H1 (cell line): ENCODE results near the gene SLC7A14. TPM values are rescaled to one million over a fixed set of nuclear protein-coding genes. Genes with fewer than 3 reads are reported as not detected.
A peak's percentile ranks its signal among the peaks of the same experiment; 100 is the strongest.

Experiments used
- CTCF ChIA-PET: fragments of 300-600 bp; sonication (Branson Sonifier 250); formaldehyde crosslinking; loops from one replicate; lab custom pipeline; 2021; ENCODE audit not compliant: partially characterized antibody; lab: Charles Lee
- POLR2A ChIA-PET: fragments of 300-600 bp; sonication (Branson Sonifier 250); formaldehyde crosslinking; loops from one replicate; lab custom pipeline; 2021; ENCODE audit warnings: inconsistent platforms; ENCODE audit not compliant: partially characterized antibody; lab: Charles Lee
- DNase-seq, 2 experiments: peaks; one replicate each; pipeline versions ENCODE4 v3.0.0 to v3.0.0-alpha.2; 2010 to 2022; ENCODE audit warnings: low spot score in 2 of 2, low read depth in 1 of 2, mixed read lengths in 1 of 2
- FAIRE-seq: peaks from 2 replicates; lab custom pipeline; 2011; peaks lifted over from hg19 to GRCh38; lab: Jason Lieb, UNC
- H2AFZ ChIP-seq: 2 replicates; pipeline ENCODE4 v1.8.1; 2012; ENCODE audit warnings: low read length, inconsistent platforms
- H2AK5ac ChIP-seq: 2 replicates; pipeline ENCODE4 v1.6.1; 2013; ENCODE audit warnings: low read depth, low read length
- H2BK120ac ChIP-seq: replicated peaks from 2 replicates; pipeline ENCODE3; 2013; ENCODE audit warnings: low read depth, low read length, inconsistent platforms
- H2BK12ac ChIP-seq: 2 replicates; pipeline ENCODE4 v1.6.1; 2013; ENCODE audit warnings: low read depth, low read length
- H2BK15ac ChIP-seq: 2 replicates; pipeline ENCODE4 v1.6.1; 2013; ENCODE audit warnings: low read length
- H2BK20ac ChIP-seq: 2 replicates; pipeline ENCODE4 v1.6.1; 2013; ENCODE audit warnings: low read length
- H2BK5ac ChIP-seq: 2 replicates; pipeline ENCODE4 v1.6.1; 2013; ENCODE audit warnings: low read depth, low read length
- H3K14ac ChIP-seq: 2 replicates; pipeline ENCODE4 v1.6.1; 2013; ENCODE audit warnings: inconsistent platforms; ENCODE audit not compliant: insufficient read length
- H3K18ac ChIP-seq: 2 replicates; pipeline ENCODE4 v1.6.1; 2013; ENCODE audit warnings: low read length; ENCODE audit errors: extremely low read depth
- H3K23ac ChIP-seq: 2 replicates; pipeline ENCODE4 v1.6.1; 2013; ENCODE audit warnings: inconsistent platforms; ENCODE audit not compliant: insufficient read length
- H3K23me2 ChIP-seq: 2 replicates; pipeline ENCODE4 v1.6.1; 2013; ENCODE audit warnings: low read depth, low read length
- H3K27ac ChIP-seq: 2 replicates; pipeline ENCODE4 v1.6.1; 2011; ENCODE audit warnings: low read depth, low read length, inconsistent platforms
- H3K27me3 ChIP-seq, 4 experiments: replicated peaks in 1 of 4; 1 replicate in 1 of 4; 2 replicates in 3 of 4; pipeline versions ENCODE4 v1.6.1 to v1.8.1; 2011 to 2013; ENCODE audit warnings: low read length in 3 of 4, mild to moderate bottlenecking in 3 of 4, inconsistent platforms in 2 of 4, mixed read lengths in 2 of 4, moderate library complexity in 1 of 4; ENCODE audit not compliant: control insufficient read depth in 3 of 4, insufficient read depth in 3 of 4; ENCODE audit errors: extremely low read depth in 1 of 4
- H3K36me3 ChIP-seq, 4 experiments: 2 replicates each; pipeline versions ENCODE4 v1.6.1 to v1.8.1; 2011 to 2013; ENCODE audit warnings: mild to moderate bottlenecking in 4 of 4, low read length in 3 of 4, moderate library complexity in 2 of 4, control low read depth in 1 of 4, inconsistent platforms in 1 of 4; ENCODE audit not compliant: insufficient read depth in 4 of 4, control insufficient read depth in 2 of 4
- H3K4ac ChIP-seq: replicated peaks from 2 replicates; pipeline ENCODE3; 2013; ENCODE audit warnings: low read length, low read depth, mixed read lengths, inconsistent platforms; ENCODE audit not compliant: insufficient read length
- H3K4me1 ChIP-seq, 4 experiments: replicated peaks in 1 of 4; 1 replicate in 1 of 4; 2 replicates in 3 of 4; pipeline versions ENCODE4 v1.6.1 to v1.8.1; 2011 to 2013; ENCODE audit warnings: low read length in 3 of 4, inconsistent platforms in 2 of 4, mixed read lengths in 1 of 4; ENCODE audit not compliant: insufficient read depth in 4 of 4, control insufficient read depth in 3 of 4
- H3K4me2 ChIP-seq, 2 experiments: 2 replicates each; pipeline versions ENCODE4 v1.6.1 to v1.8.1; 2011 to 2013; ENCODE audit warnings: low read depth in 2 of 2, low read length in 2 of 2, control low read depth in 1 of 2, inconsistent platforms in 1 of 2, mild to moderate bottlenecking in 1 of 2; ENCODE audit not compliant: insufficient read depth in 1 of 2
- H3K4me3 ChIP-seq, 4 experiments: fragments of 200-600, 300-600 bp in 1 of 4; sonication (generic), shearing (Covaris generic), sonication (Bioruptor Twin) in 1 of 4; 2 replicates each; pipeline versions ENCODE4 v1.5.1 to v1.8.1; 2011 to 2016; ENCODE audit warnings: low read length in 4 of 4, low read depth in 3 of 4, control low read depth in 2 of 4, inconsistent platforms in 2 of 4, mild to moderate bottlenecking in 2 of 4, mixed read lengths in 1 of 4, moderate library complexity in 1 of 4; ENCODE audit not compliant: insufficient read depth in 2 of 4; ENCODE audit errors: extremely low read depth in 1 of 4
- H3K56ac ChIP-seq: replicated peaks from 2 replicates; pipeline ENCODE3; 2013; ENCODE audit warnings: low read depth, mild to moderate bottlenecking, mixed read lengths, low read length, inconsistent platforms; ENCODE audit not compliant: insufficient read length
- H3K79me1 ChIP-seq: 2 replicates; pipeline ENCODE4 v1.6.1; 2013; ENCODE audit warnings: low read depth, low read length, control low read depth
- H3K79me2 ChIP-seq, 2 experiments: 2 replicates each; pipeline versions ENCODE4 v1.6.1 to v1.8.1; 2012 to 2013; ENCODE audit warnings: low read length in 2 of 2, mild to moderate bottlenecking in 2 of 2, inconsistent platforms in 1 of 2; ENCODE audit not compliant: insufficient read depth in 2 of 2, control insufficient read depth in 1 of 2
- H3K9ac ChIP-seq, 4 experiments: replicated peaks in 1 of 4; 1 replicate in 1 of 4; 2 replicates in 3 of 4; pipeline versions ENCODE4 v1.6.1 to v1.8.1; 2011 to 2013; ENCODE audit warnings: low read depth in 3 of 4, low read length in 3 of 4, control low read depth in 2 of 4, mild to moderate bottlenecking in 2 of 4, moderate library complexity in 2 of 4, inconsistent platforms in 1 of 4; ENCODE audit errors: extremely low read depth in 1 of 4
- H3K9me3 ChIP-seq, 2 experiments: 2 replicates each; pipeline versions ENCODE4 v1.6.1 to v1.8.1; 2012 to 2013; ENCODE audit warnings: mild to moderate bottlenecking in 2 of 2, moderate library complexity in 2 of 2, control low read depth in 1 of 2, inconsistent platforms in 1 of 2, low read depth in 1 of 2, low read length in 1 of 2, mixed read lengths in 1 of 2; ENCODE audit not compliant: insufficient read depth in 2 of 2
- H4K20me1 ChIP-seq, 2 experiments: replicated peaks in 1 of 2; 2 replicates each; pipeline versions ENCODE3 to v1.8.1; 2011 to 2013; ENCODE audit warnings: inconsistent platforms in 2 of 2, low read length in 2 of 2, mild to moderate bottlenecking in 1 of 2; ENCODE audit not compliant: insufficient read depth in 2 of 2, control insufficient read depth in 1 of 2
- H4K5ac ChIP-seq: 2 replicates; pipeline ENCODE4 v1.6.1; 2013; ENCODE audit warnings: low read length, low read depth, mixed read lengths, inconsistent platforms; ENCODE audit not compliant: insufficient read length
- H4K8ac ChIP-seq: 2 replicates; pipeline ENCODE4 v1.8.0; 2013; ENCODE audit warnings: mild to moderate bottlenecking, moderate library complexity, low read length, inconsistent platforms; ENCODE audit not compliant: insufficient read depth; ENCODE audit errors: extremely low read depth
- H4K91ac ChIP-seq: replicated peaks from 2 replicates; pipeline ENCODE3; 2013; ENCODE audit warnings: low read length, mixed read lengths, inconsistent platforms; ENCODE audit not compliant: insufficient read length
- CBX5 ChIP-seq: fragments of 300-800, 300-1000 bp; sonication (generic); IDR thresholded peaks from 2 replicates; pipeline ENCODE4 v1.7.1; 2016; ENCODE audit warnings: antibody characterized with exemption, low read length, low read depth
- JUND ChIP-seq: IDR thresholded peaks from 2 replicates; pipeline ENCODE4 v1.6.1; 2011; ENCODE audit warnings: mild to moderate bottlenecking, improper control_type of control experiment, low read length
- KDM1A ChIP-seq: fragments of 200-600, 300-600 bp; sonication (generic); IDR thresholded peaks from 2 replicates; pipeline ENCODE4 v1.7.1; 2016; ENCODE audit warnings: mild to moderate bottlenecking, low read length, borderline replicate concordance
- KDM5A ChIP-seq: fragments of 200-600 bp; IDR thresholded peaks from 2 replicates; pipeline ENCODE4 v1.7.1; 2012; ENCODE audit warnings: mild to moderate bottlenecking, low read length, inconsistent platforms, mixed read lengths
- MAFK ChIP-seq: IDR thresholded peaks from 2 replicates; pipeline ENCODE4 v1.6.1; 2012; ENCODE audit warnings: low read depth, mild to moderate bottlenecking, improper control_type of control experiment, low read length
- RFX5 ChIP-seq: IDR thresholded peaks from 2 replicates; pipeline ENCODE4 v1.6.1; 2011; ENCODE audit warnings: low read depth, low read length, improper control_type of control experiment, borderline replicate concordance
- RXRA ChIP-seq: IDR thresholded peaks from 2 replicates; pipeline ENCODE4 v1.6.1; 2011; ENCODE audit warnings: low read depth, mild to moderate bottlenecking, low read length, moderate library complexity; ENCODE audit not compliant: insufficient read depth
- SIN3A ChIP-seq, 2 experiments: IDR thresholded peaks in 1 of 2; conservative IDR thresholded peaks in 1 of 2; 2 replicates each; pipeline ENCODE4 v1.6.1; 2011 to 2012; ENCODE audit warnings: low read length in 2 of 2, improper control_type of control experiment in 1 of 2, low read depth in 1 of 2, mild to moderate bottlenecking in 1 of 2
- SIX5 ChIP-seq: IDR thresholded peaks from 2 replicates; pipeline ENCODE4 v1.6.1; 2011; ENCODE audit warnings: mild to moderate bottlenecking, low read depth, low read length
- SP1 ChIP-seq: IDR thresholded peaks from 2 replicates; pipeline ENCODE4 v1.6.1; 2011; ENCODE audit warnings: low read depth, low read length
- WGBS, 2 experiments: shearing (Covaris generic) in 1 of 2; methylation state at CpG; one replicate each; pipeline versions ENCODE4 v1.1.6 to v1.1.7; 2013 to 2015; ENCODE audit warnings: low lambda C conversion rate in 2 of 2, mixed read lengths in 2 of 2, inconsistent platforms in 1 of 2, low coverage in 1 of 2, missing lambda C conversion rate in 1 of 2; ENCODE audit not compliant: insufficient replicate concordance in 2 of 2, insufficient coverage in 1 of 2, insufficient read length in 1 of 2; ENCODE audit errors: extremely low coverage in 1 of 2, missing lambda C conversion rate in 1 of 2; 5-methylcytosine and 5-hydroxymethylcytosine counted together
- polyA plus RNA-seq, 7 experiments: library from polyadenylated mRNA; depleted of rRNA in 3 of 7; stranded (reverse) in 5 of 7; unstranded in 2 of 7; fragments of >200 nt in 5 of 7; fragments of 200-250 nt in 2 of 7; gene quantifications; 1 replicate in 5 of 7; 2 replicates in 1 of 7; 4 replicates in 1 of 7; pipeline versions ENCODE4 v1.2.1 to v1.2.3, GENCODE V29; 2011 to 2013; ENCODE audit warnings: missing spikeins in 2 of 7, mixed read lengths in 2 of 7
- total RNA-seq: library from RNA; stranded (reverse); fragmentation: NEBNext Ultra II Directional; extraction: Animal tissue kit (Norgen Biotek cat#: 25700); gene quantifications from 2 replicates; pipeline ENCODE4 v1.2.1, GENCODE V29; 2021
- TF ChIP-seq, protein P1 (sequence below): IDR thresholded peaks from 2 replicates; pipeline ENCODE4 v1.6.1; 2012; ENCODE audit warnings: low read length, inconsistent platforms
- TF ChIP-seq, protein P2 (sequence below): IDR thresholded peaks from 2 replicates; pipeline ENCODE4 v1.6.1; 2012; ENCODE audit warnings: inconsistent platforms

The SLC7A14 gene
- total and polyA plus RNA-seq, 2 of the 8 experiments (the other 6 are each of a cell fraction or from before 2014, with no cell fraction given): 0.21 to 0.95 TPM

DNA sequence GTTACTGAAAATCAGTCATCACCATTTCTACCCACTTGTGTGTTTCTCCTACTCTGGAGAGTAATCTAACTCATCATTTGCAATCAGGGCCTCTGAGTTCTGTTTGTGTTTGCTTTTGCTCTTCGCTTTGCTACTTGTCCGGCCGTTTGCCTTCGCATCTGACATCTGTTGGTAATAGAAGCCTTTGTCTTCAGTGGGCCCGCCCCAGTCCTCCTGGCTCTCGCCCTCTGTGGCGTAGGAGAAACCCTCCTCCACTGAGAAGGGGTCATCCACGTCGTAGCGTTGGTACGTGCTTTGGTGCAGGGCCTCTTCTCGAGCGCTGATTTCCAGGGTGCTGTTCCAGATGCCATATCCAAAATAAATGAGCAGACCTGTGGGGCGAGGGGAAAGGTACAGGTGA is 118.9 kb downstream of the SLC7A14 start:
- H2BK15ac ChIP-seq: no peak overlapping the region
- H3K4ac ChIP-seq: no peak overlapping the region
- H3K18ac ChIP-seq: no peak overlapping the region
- no peaks in the 10 kb centered on the region for H3K79me1 ChIP-seq
- CTCF ChIA-PET: interaction anchor here (1.4 to 2.0 kb wide), 2 partner anchors 16 to 54 kb away, joined by 6 to 12 read pairs; no protein-coding TSS in a partner anchor
- DNase-seq (peak in 1 of 2 experiments; percentile 46), FAIRE-seq (no peak)
- H3K4me3 ChIP-seq: no peak overlapping the region
- WGBS, 2 experiments: 81% methylated on average over 14 of the region's 14 CpGs; no CpG with 5 or more reads in 1 of the 2 experiments
- POLR2A ChIA-PET: no interaction called here
- H3K36me3 ChIP-seq: no peaks in the 10 kb centered on the region
- no peak overlapping the region for H3K14ac ChIP-seq
- H3K27ac ChIP-seq: no peak overlapping the region
- no peaks in the 10 kb centered on the region for H4K20me1 ChIP-seq
- no peak overlapping the region for H3K9ac ChIP-seq
- H2BK12ac ChIP-seq: no peak overlapping the region
- H3K79me2 ChIP-seq: no peaks in the 10 kb centered on the region
- no peaks in the 10 kb centered on the region for H3K23me2 ChIP-seq
- H3K4me2 ChIP-seq: no peak overlapping the region
- H2BK120ac ChIP-seq: no peak overlapping the region
- peak overlapping the region; percentile 28; the same call in 1 of the 2 replicates for H2AFZ ChIP-seq
- no peaks in the 10 kb centered on the region for H3K9me3 ChIP-seq
- no peak overlapping the region for H4K91ac ChIP-seq
- no peaks in the 10 kb centered on the region for H3K27me3 ChIP-seq
- H3K56ac ChIP-seq: no peak overlapping the region
- peak overlapping the region; percentile 64; the same call in 1 of the 2 replicates for H4K8ac ChIP-seq
- H3K4me1 ChIP-seq: peaks cover 0 to 9% (median 0%) of the 10 kb centered on the region in 4 experiments; a peak in 1 of 7 replicates
- no peak overlapping the region for H2BK5ac ChIP-seq
- H2AK5ac ChIP-seq: no peak overlapping the region
- H4K5ac ChIP-seq: no peak overlapping the region
- no peak overlapping the region for H3K23ac ChIP-seq
- H2BK20ac ChIP-seq: no peak overlapping the region
- TF ChIP-seq RFX5 (no peak), KDM5A (no peak), SP1 (no peak), KDM1A (no peak), SIN3A (conservative IDR thresholded peaks at IDR 0.05 in 1 of 2, IDR thresholded peaks at IDR 0.05 in 1 of 2; ENCODE audit: low read depth in 1 of 2, low read length in 2 of 2) (no peak), RXRA (no peak), MAFK (no peak), SIX5 (no peak), CBX5 (no peak), JUND (no peak)
- TF ChIP-seq, protein P1, sequence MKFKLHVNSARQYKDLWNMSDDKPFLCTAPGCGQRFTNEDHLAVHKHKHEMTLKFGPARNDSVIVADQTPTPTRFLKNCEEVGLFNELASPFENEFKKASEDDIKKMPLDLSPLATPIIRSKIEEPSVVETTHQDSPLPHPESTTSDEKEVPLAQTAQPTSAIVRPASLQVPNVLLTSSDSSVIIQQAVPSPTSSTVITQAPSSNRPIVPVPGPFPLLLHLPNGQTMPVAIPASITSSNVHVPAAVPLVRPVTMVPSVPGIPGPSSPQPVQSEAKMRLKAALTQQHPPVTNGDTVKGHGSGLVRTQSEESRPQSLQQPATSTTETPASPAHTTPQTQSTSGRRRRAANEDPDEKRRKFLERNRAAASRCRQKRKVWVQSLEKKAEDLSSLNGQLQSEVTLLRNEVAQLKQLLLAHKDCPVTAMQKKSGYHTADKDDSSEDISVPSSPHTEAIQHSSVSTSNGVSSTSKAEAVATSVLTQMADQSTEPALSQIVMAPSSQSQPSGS: no peak
- TF ChIP-seq, protein P2, sequence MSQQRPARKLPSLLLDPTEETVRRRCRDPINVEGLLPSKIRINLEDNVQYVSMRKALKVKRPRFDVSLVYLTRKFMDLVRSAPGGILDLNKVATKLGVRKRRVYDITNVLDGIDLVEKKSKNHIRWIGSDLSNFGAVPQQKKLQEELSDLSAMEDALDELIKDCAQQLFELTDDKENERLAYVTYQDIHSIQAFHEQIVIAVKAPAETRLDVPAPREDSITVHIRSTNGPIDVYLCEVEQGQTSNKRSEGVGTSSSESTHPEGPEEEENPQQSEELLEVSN: no peak
